GM23338 (cell line): ENCODE measurements around the gene KLHDC2.
"Not testable (repeated sequence)": the region's sequence is repeated elsewhere in the genome, so short reads cannot be mapped to it uniquely, and the experiment has no call there.

Experiments used
- CREB1 ChIP-seq: fragments of 250-450 bp; sonication (Bioruptor Pico); IDR thresholded peaks from 2 replicates; pipeline ENCODE4 v1.5.0; 2020; ENCODE audit warnings: low read depth, mild to moderate bottlenecking, moderate library complexity
- CTCF ChIP-seq, 2 experiments: fragments of 200-600 bp in 1 of 2; sonication (generic) in 1 of 2; conservative IDR thresholded peaks; 2 replicates each; pipeline versions ENCODE4 v1.5.1 to v1.6.1; 2016 to 2017; ENCODE audit warnings: antibody characterized with exemption in 2 of 2, low read depth in 2 of 2, mild to moderate bottlenecking in 2 of 2, moderate library complexity in 1 of 2
- EZH2 ChIP-seq: fragments of 200-600 bp; sonication (generic); IDR thresholded peaks from one replicate; pipeline ENCODE4 v1.8.0; 2017; ENCODE audit warnings: antibody characterized with exemption, mild to moderate bottlenecking, low read depth; ENCODE audit not compliant: unreplicated experiment
- EZH2phosphoT487 ChIP-seq: fragments of 200-600 bp; sonication (generic); IDR thresholded peaks from one replicate; pipeline ENCODE4 v1.8.1; 2018; ENCODE audit warnings: antibody characterized with exemption; ENCODE audit not compliant: unreplicated experiment
- POLR2AphosphoS5 ChIP-seq: IDR thresholded peaks from 2 replicates; pipeline ENCODE4 v1.6.1; 2016; ENCODE audit warnings: antibody characterized with exemption, low read depth

- TF ChIP-seq EZH2; CTCF (conservative IDR thresholded peaks at IDR 0.05; ENCODE audit: low read depth in 2 of 2); CREB1; POLR2AphosphoS5; EZH2phosphoT487: not testable (repeated sequence)
These were observed 21.5 kb upstream of the KLHDC2 start for GRCh38 chr14:49746476-49746875.
